Cardiac muscle cell (in vitro differentiated cells and primary cell): Measurements from ENCODE around the gene RPS25. TPM values are rescaled to one million over a fixed set of nuclear protein-coding genes. Genes with fewer than 3 reads are reported as not detected.
A peak's percentile ranks its signal among the peaks of the same experiment; 100 is the strongest.

Experiments used
- DNase-seq, 2 donors: peaks; one replicate each; pipeline versions ENCODE4 v3.0.0 to v3.0.0-alpha.2; 2010 to 2017; ENCODE audit warnings: low read depth in 1 of 2, low spot score in 1 of 2
- H3K27ac ChIP-seq: fragments of 200-600 bp; sonication (generic); 2 replicates; pipeline ENCODE4 v1.5.1; 2016
- H3K27me3 ChIP-seq: fragments of 200-600 bp; sonication (generic); 2 replicates; pipeline ENCODE4 v1.6.0; 2016; ENCODE audit warnings: control low read depth
- H3K36me3 ChIP-seq: fragments of 200-600 bp; sonication (generic); 2 replicates; pipeline ENCODE4 v1.5.1; 2016; ENCODE audit warnings: control low read depth
- H3K4me1 ChIP-seq: fragments of 200-600 bp; sonication (generic); 2 replicates; pipeline ENCODE4 v1.8.1; 2017; ENCODE audit warnings: low read depth, mild to moderate bottlenecking, mixed run types
- H3K4me3 ChIP-seq: fragments of 200-600 bp; sonication (generic); 2 replicates; pipeline ENCODE4 v1.5.1; 2016; ENCODE audit warnings: mild to moderate bottlenecking
- H3K9me3 ChIP-seq: fragments of 200-600 bp; sonication (generic); 2 replicates; pipeline ENCODE4 v1.5.1; 2017; ENCODE audit warnings: low read depth, mild to moderate bottlenecking, control low read depth
- polyA plus RNA-seq: library from polyadenylated mRNA; unstranded; fragments of >200 nt; fragmentation: Nextera tagmentation; extraction: Ambion mirVana; gene quantifications from 2 replicates; pipeline ENCODE4 v1.2.1, GENCODE V29; 2016
- total RNA-seq: library from RNA; depleted of rRNA; stranded (reverse); fragments of >200 nt; gene quantifications from 2 replicates; pipeline ENCODE4 v1.2.3, GENCODE V29; 2016
- TF ChIP-seq, protein P1 (sequence below): IDR thresholded peaks from 2 replicates; pipeline ENCODE4 v1.5.1; 2012; ENCODE audit warnings: low read depth, mild to moderate bottlenecking, low read length

Gene RPS25
- total and polyA plus RNA-seq, 2 experiments from 2014 or later, result 837 to 1,114 TPM

GRCh38 chr11:119028346-119029068 lies 10.4 kb upstream of the RPS25 start:
- H3K9me3 ChIP-seq, result no peaks in the 10 kb centered on the region
- no peak overlapping the region for H3K27ac ChIP-seq
- H3K36me3 ChIP-seq, result peaks cover 12% of the 10 kb centered on the region
- no peaks in the 10 kb centered on the region for H3K27me3 ChIP-seq
- TF ChIP-seq, protein P1, sequence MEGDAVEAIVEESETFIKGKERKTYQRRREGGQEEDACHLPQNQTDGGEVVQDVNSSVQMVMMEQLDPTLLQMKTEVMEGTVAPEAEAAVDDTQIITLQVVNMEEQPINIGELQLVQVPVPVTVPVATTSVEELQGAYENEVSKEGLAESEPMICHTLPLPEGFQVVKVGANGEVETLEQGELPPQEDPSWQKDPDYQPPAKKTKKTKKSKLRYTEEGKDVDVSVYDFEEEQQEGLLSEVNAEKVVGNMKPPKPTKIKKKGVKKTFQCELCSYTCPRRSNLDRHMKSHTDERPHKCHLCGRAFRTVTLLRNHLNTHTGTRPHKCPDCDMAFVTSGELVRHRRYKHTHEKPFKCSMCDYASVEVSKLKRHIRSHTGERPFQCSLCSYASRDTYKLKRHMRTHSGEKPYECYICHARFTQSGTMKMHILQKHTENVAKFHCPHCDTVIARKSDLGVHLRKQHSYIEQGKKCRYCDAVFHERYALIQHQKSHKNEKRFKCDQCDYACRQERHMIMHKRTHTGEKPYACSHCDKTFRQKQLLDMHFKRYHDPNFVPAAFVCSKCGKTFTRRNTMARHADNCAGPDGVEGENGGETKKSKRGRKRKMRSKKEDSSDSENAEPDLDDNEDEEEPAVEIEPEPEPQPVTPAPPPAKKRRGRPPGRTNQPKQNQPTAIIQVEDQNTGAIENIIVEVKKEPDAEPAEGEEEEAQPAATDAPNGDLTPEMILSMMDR, result no peak
- peaks cover 17% of the 10 kb centered on the region for H3K4me1 ChIP-seq
- H3K4me3 ChIP-seq, result no peak overlapping the region
- no peak for DNase-seq

- Histone ChIP-seq H3K27ac (no peak overlapping the region), H3K27me3 (no peaks in the 10 kb centered on the region), H3K4me3 (no peak overlapping the region), H3K9me3 (no peaks in the 10 kb centered on the region), H3K36me3 (peaks cover 17% of the 10 kb centered on the region), H3K4me1 (peaks cover 17% of the 10 kb centered on the region)
- TF ChIP-seq, protein P1, result no peak
- DNase-seq, result no peak
Observed at GRCh38 chr11:119027561-119028345, 9.6 kb upstream of the RPS25 start.

DNA sequence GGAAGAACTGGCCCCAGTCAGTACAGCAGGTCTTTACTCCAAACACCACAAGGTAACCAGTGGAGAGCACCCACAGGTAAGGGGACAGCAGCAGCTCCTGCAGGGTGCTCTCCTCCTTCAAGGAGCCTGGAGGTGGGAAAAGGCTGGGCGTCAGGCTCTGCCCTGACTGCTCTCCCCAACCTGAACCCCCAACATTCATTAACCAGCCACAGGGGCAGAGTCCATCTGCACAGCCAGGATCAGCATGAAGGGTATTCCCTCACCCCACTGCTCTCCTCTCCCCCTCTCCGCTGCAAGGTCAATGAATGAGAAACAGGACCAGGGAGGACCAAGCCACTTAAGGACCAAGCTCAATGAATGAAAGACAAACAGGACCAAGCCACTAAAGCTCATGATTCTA lies 8.8 kb upstream of the RPS25 start:
- H3K4me3 ChIP-seq, result no peak overlapping the region
- H3K27ac ChIP-seq, result no peak overlapping the region
- H3K9me3 ChIP-seq, result no peaks in the 10 kb centered on the region
- TF ChIP-seq, protein P1, result no peak
- H3K27me3 ChIP-seq, result no peaks in the 10 kb centered on the region
- no peak for DNase-seq
- H3K36me3 ChIP-seq, result peaks cover 18% of the 10 kb centered on the region
- H3K4me1 ChIP-seq, result peaks cover 17% of the 10 kb centered on the region

GRCh38 chr11:119025978-119026766 lies 8.0 kb upstream of the RPS25 start:
- H3K4me3 ChIP-seq, result no peak overlapping the region
- H3K4me1 ChIP-seq, result peaks cover 17% of the 10 kb centered on the region
- H3K9me3 ChIP-seq, result no peaks in the 10 kb centered on the region
- H3K27me3 ChIP-seq, result no peaks in the 10 kb centered on the region
- TF ChIP-seq, protein P1, result no peak
- no peak overlapping the region for H3K27ac ChIP-seq
- H3K36me3 ChIP-seq, result peaks cover 25% of the 10 kb centered on the region
- DNase-seq, result no peak

- TF ChIP-seq, protein P1, result no peak
- peak overlapping the region; percentile 59 for H3K27ac ChIP-seq
- peaks cover 25% of the 10 kb centered on the region for H3K36me3 ChIP-seq
- DNase-seq, result no peak
- H3K4me1 ChIP-seq, result peaks cover 17% of the 10 kb centered on the region
- no peaks in the 10 kb centered on the region for H3K9me3 ChIP-seq
- H3K27me3 ChIP-seq, result no peaks in the 10 kb centered on the region
- H3K4me3 ChIP-seq, result no peak overlapping the region
Observed at GRCh38 chr11:119025541-119025940, 7.4 kb upstream of the RPS25 start.
